Esophagus muscularis mucosa (tissue), 4 donors: ENCODE results near the gene SFXN5. TPM values are rescaled to one million over a fixed set of nuclear protein-coding genes. Genes with fewer than 3 reads are reported as not detected.

ENCODE experiments used
- DNase-seq: peaks from one replicate; pipeline ENCODE4 v3.0.0-alpha.2; 2017; ENCODE audit errors: extremely low spot score
- H3K27ac ChIP-seq, 4 donors: fragments of 200-600 bp; sonication (generic); replicated peaks in 1 of 4; 1 replicate in 3 of 4; 2 replicates in 1 of 4; pipeline ENCODE4 v1.5.1; 2016 to 2019; ENCODE audit warnings: mild to moderate bottlenecking in 1 of 4
- H3K27me3 ChIP-seq, 4 donors: fragments of 200-600 bp; sonication (generic); one replicate each; pipeline versions ENCODE4 v1.5.1 to v1.6.0; 2016 to 2019
- H3K36me3 ChIP-seq, 4 donors: fragments of 200-600 bp; sonication (generic); one replicate each; pipeline ENCODE4 v1.5.1; 2016 to 2019
- H3K4me1 ChIP-seq, 4 donors: fragments of 200-600 bp; sonication (generic); one replicate each; pipeline ENCODE4 v1.5.1; 2016 to 2019
- H3K4me3 ChIP-seq, 4 donors: fragments of 200-600 bp; sonication (generic); 1 replicate in 2 of 4; 2 replicates in 2 of 4; pipeline ENCODE4 v1.5.1; 2016 to 2019; ENCODE audit warnings: mild to moderate bottlenecking in 4 of 4, moderate library complexity in 1 of 4
- H3K9me3 ChIP-seq, 4 donors: fragments of 200-600 bp; sonication (generic); 1 replicate in 3 of 4; 2 replicates in 1 of 4; pipeline ENCODE4 v1.5.1; 2016 to 2019
- CTCF ChIP-seq, 3 experiments: fragments of 200-600 bp in 2 of 3; fragments of 450-650 bp in 1 of 3; sonication (generic) in 2 of 3; IDR thresholded peaks; one replicate each; pipeline ENCODE4 v1.5.1; 2017 to 2019; ENCODE audit warnings: antibody characterized with exemption in 3 of 3, mild to moderate bottlenecking in 2 of 3, moderate library complexity in 1 of 3
- EP300 ChIP-seq: sonication (generic); formaldehyde crosslinking; IDR thresholded peaks from one replicate; pipeline ENCODE4 v1.6.1; 2017; ENCODE audit warnings: antibody characterized with exemption
- POLR2A ChIP-seq: fragments of 450-650 bp; IDR thresholded peaks from one replicate; pipeline ENCODE4 v1.6.1; 2017; ENCODE audit warnings: antibody characterized with exemption, moderate library complexity, mild to moderate bottlenecking, low read depth
- POLR2AphosphoS5 ChIP-seq, 2 donors: sonication (generic); formaldehyde crosslinking; IDR thresholded peaks; one replicate each; pipeline ENCODE4 v1.6.1; 2017; ENCODE audit warnings: antibody characterized with exemption in 2 of 2
- WGBS: methylation state at CpG from one replicate; pipeline ENCODE4 v1.1.5; 2018; 5-methylcytosine and 5-hydroxymethylcytosine counted together
- intact Hi-C: fragments of 100-400 bp; cut with DNase I; formaldehyde crosslinking; loops from one replicate; pipeline ENCODE4 v1.15.1; 2023
- total RNA-seq, 4 donors: library from RNA; depleted of rRNA; stranded (reverse); fragments of >200 nt; gene quantifications; one replicate each; pipeline versions ENCODE4 v1.1.0 to v1.2.1, GENCODE V29; 2016

Gene SFXN5
- total RNA-seq, 4 donors from 2014 or later, result 5.8 to 10.0 (median 6.8) TPM

- no peak overlapping the region for H3K4me3 ChIP-seq
- peaks cover 9 to 22% (median 16%) of the 10 kb centered on the region in 4 donors for H3K36me3 ChIP-seq
- no peak for TF ChIP-seq CTCF (IDR thresholded peaks at IDR 0.05)
- TF ChIP-seq POLR2A, result no peak
- TF ChIP-seq POLR2AphosphoS5 (IDR thresholded peaks at IDR 0.05), result no peak
- TF ChIP-seq EP300, result no peak
- H3K27me3 ChIP-seq, result peaks cover 0 to 49% (median 0%) of the 10 kb centered on the region in 4 donors
- 10% methylated on average over 4 of the region's 4 CpGs for WGBS
- intact Hi-C loops, result loop anchor here (5.0 to 10.0 kb wide), 2 partner anchors 180 to 282 kb away; partner anchors contain the start of gene SFXN5
- peaks cover 9 to 17% (median 12%) of the 10 kb centered on the region in 4 donors for H3K4me1 ChIP-seq
- no peak overlapping the region for H3K27ac ChIP-seq
- H3K9me3 ChIP-seq, result no peaks in the 10 kb centered on the region
- no peak for DNase-seq
Observed at GRCh38 chr2:72895154-72895553, 176.4 kb downstream of the SFXN5 start.

- DNase-seq, result no peak
- no CpG with 5 or more reads among the region's 9 CpGs for WGBS
- Histone ChIP-seq H3K9me3 (no peaks in the 10 kb centered on the region), H3K4me3 (no peak overlapping the region), H3K27me3 (peaks cover 0 to 43% (median 0%) of the 10 kb centered on the region in 4 donors), H3K36me3 (peaks cover 9 to 26% (median 16%) of the 10 kb centered on the region in 4 donors), H3K27ac (no peak overlapping the region), H3K4me1 (peaks cover 10 to 23% (median 15%) of the 10 kb centered on the region in 4 donors)
- TF ChIP-seq POLR2A (no peak), EP300 (no peak), POLR2AphosphoS5 (IDR thresholded peaks at IDR 0.05) (no peak), CTCF (IDR thresholded peaks at IDR 0.05) (no peak)
- intact Hi-C loops, result loop anchor here (5.0 to 10.0 kb wide), 2 partner anchors 78 to 180 kb away; partner anchors contain the start of gene SFXN5
Observed at GRCh38 chr2:72894514-72894913, 177.0 kb downstream of the SFXN5 start.

GRCh38 chr2:72893594-72894319, 177.8 kb downstream of the SFXN5 start:
- Histone ChIP-seq H3K4me3 (no peak overlapping the region), H3K36me3 (peaks cover 9 to 26% (median 16%) of the 10 kb centered on the region in 4 donors), H3K9me3 (no peaks in the 10 kb centered on the region), H3K27me3 (peaks cover 0 to 42% (median 0%) of the 10 kb centered on the region in 4 donors), H3K27ac (no peak overlapping the region), H3K4me1 (peaks cover 15 to 31% (median 22%) of the 10 kb centered on the region in 4 donors)
- TF ChIP-seq POLR2A (no peak), CTCF (IDR thresholded peaks at IDR 0.05) (peak; percentile 17 to 47 (median 33)), EP300 (no peak), POLR2AphosphoS5 (IDR thresholded peaks at IDR 0.05) (no peak)
- no peak for DNase-seq
- WGBS, result 49% methylated on average over 10 of the region's 15 CpGs
- intact Hi-C loops, result loop anchor here (5.0 to 10.0 kb wide), 2 partner anchors 79 to 181 kb away; partner anchors contain the start of gene SFXN5

GRCh38 chr2:72892506-72893173, 178.9 kb downstream of the SFXN5 start:
- intact Hi-C loops, result loop anchor here (5.0 to 10.0 kb wide), 2 partner anchors 80 to 182 kb away; partner anchors contain the start of gene SFXN5
- 13% methylated on average over 7 of the region's 11 CpGs for WGBS
- peaks cover 25 to 40% (median 32%) of the 10 kb centered on the region in 4 donors for H3K4me1 ChIP-seq
- DNase-seq, result no peak
- H3K4me3 ChIP-seq, result no peak overlapping the region
- TF ChIP-seq EP300, result no peak
- peak; percentile 61 to 74 (median 64) for TF ChIP-seq CTCF (IDR thresholded peaks at IDR 0.05)
- no peak for TF ChIP-seq POLR2AphosphoS5 (IDR thresholded peaks at IDR 0.05)
- TF ChIP-seq POLR2A, result no peak
- peaks cover 0 to 31% (median 0%) of the 10 kb centered on the region in 4 donors for H3K27me3 ChIP-seq
- H3K36me3 ChIP-seq, result peaks cover 9 to 26% (median 16%) of the 10 kb centered on the region in 4 donors
- H3K27ac ChIP-seq, result no peak overlapping the region
- H3K9me3 ChIP-seq, result no peaks in the 10 kb centered on the region

Other genes with a start within 250 kb of the SFXN5 start
- 10 to 100 TPM; 24.5 to 45.9 (median 37.4) TPM for gene EXOC6B, start 245.7 kb downstream of the SFXN5 start, total RNA-seq
- gene SPR, start 184.3 kb downstream of the SFXN5 start, total RNA-seq, result 10 to 100 TPM; 30.3 to 57.0 (median 50.3) TPM
- not detected for gene EMX1, start 154.2 kb downstream of the SFXN5 start, total RNA-seq
- gene RAB11FIP5, start 41.2 kb upstream of the SFXN5 start, total RNA-seq, result 10 to 100 TPM; 17.0 to 46.4 (median 38.4) TPM
- not detected for gene NOTO, start 130.9 kb upstream of the SFXN5 start, total RNA-seq
- 10 to 100 TPM; 12.1 to 19.6 (median 15.4) TPM for gene SMYD5, start 142.5 kb upstream of the SFXN5 start, total RNA-seq
- gene PRADC1, start 161.5 kb upstream of the SFXN5 start, total RNA-seq, result 10 to 100 TPM; 29.0 to 49.0 (median 33.2) TPM
- gene CCT7, start 162.6 kb upstream of the SFXN5 start, total RNA-seq, result 100 to 1,000 TPM; 193 to 244 (median 222) TPM
- 1 to 10 TPM; 1.7 to 6.0 (median 4.2) TPM for gene FBXO41, start 212.8 kb upstream of the SFXN5 start, total RNA-seq
- gene EGR4, start 221.8 kb upstream of the SFXN5 start, total RNA-seq, result under 1 TPM in 1 of 4 donors, not detected in 3; 0.17 TPM